ENCODE data around the gene SLC18A3. TPM values are rescaled to one million over a fixed set of nuclear protein-coding genes. Genes with fewer than 3 reads are reported as not detected.

The SLC18A3 gene
- total RNA-seq, 2 donors from 2014 or later = not detected

DNA sequence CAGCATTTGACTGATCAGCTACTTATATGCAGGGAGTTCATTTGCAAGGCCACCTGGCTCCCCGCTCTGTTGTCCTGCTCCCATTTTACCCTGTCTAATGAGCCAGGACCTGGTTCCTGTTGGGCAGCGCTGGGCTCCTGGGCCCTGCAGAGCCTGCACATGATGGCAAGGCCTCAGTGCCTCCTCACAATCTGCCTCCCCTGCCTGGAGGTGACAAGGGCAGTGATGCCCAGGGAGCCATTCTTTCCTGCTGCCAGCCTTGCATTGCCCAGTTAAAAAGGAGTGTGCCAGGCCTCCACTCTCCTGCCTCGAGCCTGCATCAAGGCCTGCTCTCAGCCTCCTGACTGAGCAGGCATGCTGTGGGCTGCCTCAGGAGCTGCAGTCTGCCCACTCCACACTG lies 32.2 kb downstream of the SLC18A3 start:
- WGBS = 86% methylated on average over 3 of the region's 3 CpGs
- intact Hi-C loops (cut with DNase I) = no loop called here
- no peak for DNase-seq (ENCODE audit: low spot score)

DNA sequence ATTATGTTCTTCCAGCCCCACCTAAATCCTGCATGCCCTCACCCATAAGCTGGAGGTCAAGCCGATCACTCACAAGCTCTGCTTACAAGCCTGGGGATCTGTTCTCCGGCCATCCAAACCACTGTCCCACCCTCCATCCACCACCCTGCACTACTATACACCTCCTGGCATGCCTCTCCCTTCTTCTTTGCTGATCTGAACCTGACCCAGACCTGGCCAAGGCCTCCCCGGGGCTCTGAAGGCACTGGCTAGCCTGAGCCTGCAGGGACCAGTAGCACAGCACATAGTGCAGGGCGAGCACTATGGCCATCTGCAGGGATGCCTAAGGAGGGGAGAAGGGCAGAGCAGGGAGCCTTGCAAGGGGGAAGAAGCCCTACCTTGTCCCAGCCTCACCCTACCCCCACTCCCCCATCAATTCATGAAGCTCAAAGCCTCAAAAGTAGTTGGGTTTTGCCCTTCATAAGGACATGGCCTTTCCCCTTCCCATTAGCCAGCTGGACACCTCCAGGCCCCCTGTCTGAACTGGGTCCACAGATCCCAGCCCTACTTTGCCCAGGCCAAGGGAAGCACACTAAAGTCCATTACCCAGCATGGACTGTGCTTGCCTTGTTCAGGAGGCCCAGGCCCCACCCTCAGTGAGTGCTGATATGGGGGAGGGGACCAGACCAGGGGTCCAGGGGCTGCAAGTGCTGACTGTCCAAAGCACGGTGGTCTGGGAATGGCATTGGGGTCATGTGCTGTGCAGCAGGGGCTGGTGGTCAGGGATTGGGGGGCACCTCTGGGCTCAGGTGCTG lies 33.3 kb downstream of the SLC18A3 start:
- Histone ChIP-seq H3K36me3 (no peaks in the 10 kb centered on the region), H3K9me3 (no peaks in the 10 kb centered on the region), H3K27ac (no peak overlapping the region), H3K4me1 (replicated peaks) (no peaks in the 10 kb centered on the region), H3K27me3 (replicated peaks; ENCODE audit: insufficient read depth) (no peaks in the 10 kb centered on the region), H3K4me3 (no peak overlapping the region)
- no peak for DNase-seq (ENCODE audit: low spot score)
- intact Hi-C loops (cut with DNase I) = no loop called here
- 88% methylated on average over 5 of the region's 5 CpGs for WGBS
- TF ChIP-seq POLR2AphosphoS5 (IDR thresholded peaks at IDR 0.05) = no peak
- TF ChIP-seq, protein P1, sequence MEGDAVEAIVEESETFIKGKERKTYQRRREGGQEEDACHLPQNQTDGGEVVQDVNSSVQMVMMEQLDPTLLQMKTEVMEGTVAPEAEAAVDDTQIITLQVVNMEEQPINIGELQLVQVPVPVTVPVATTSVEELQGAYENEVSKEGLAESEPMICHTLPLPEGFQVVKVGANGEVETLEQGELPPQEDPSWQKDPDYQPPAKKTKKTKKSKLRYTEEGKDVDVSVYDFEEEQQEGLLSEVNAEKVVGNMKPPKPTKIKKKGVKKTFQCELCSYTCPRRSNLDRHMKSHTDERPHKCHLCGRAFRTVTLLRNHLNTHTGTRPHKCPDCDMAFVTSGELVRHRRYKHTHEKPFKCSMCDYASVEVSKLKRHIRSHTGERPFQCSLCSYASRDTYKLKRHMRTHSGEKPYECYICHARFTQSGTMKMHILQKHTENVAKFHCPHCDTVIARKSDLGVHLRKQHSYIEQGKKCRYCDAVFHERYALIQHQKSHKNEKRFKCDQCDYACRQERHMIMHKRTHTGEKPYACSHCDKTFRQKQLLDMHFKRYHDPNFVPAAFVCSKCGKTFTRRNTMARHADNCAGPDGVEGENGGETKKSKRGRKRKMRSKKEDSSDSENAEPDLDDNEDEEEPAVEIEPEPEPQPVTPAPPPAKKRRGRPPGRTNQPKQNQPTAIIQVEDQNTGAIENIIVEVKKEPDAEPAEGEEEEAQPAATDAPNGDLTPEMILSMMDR (IDR thresholded peaks at IDR 0.05) = no peak
- TF ChIP-seq POLR2A (IDR thresholded peaks at IDR 0.05) = no peak

More for the DNA sequence above, 32.2 kb downstream of the SLC18A3 start:
- no peaks in the 10 kb centered on the region for H3K4me1 ChIP-seq (replicated peaks)
- no peak overlapping the region for H3K27ac ChIP-seq
- no peak overlapping the region for H3K4me3 ChIP-seq
- no peaks in the 10 kb centered on the region for H3K36me3 ChIP-seq
- peaks cover 3% of the 10 kb centered on the region for H3K27me3 ChIP-seq (replicated peaks; ENCODE audit: insufficient read depth)
- no peak for TF ChIP-seq POLR2A (IDR thresholded peaks at IDR 0.05)
- TF ChIP-seq, protein P1 (IDR thresholded peaks at IDR 0.05) = no peak
- TF ChIP-seq POLR2AphosphoS5 (IDR thresholded peaks at IDR 0.05) = no peak
- no peaks in the 10 kb centered on the region for H3K9me3 ChIP-seq

DNA sequence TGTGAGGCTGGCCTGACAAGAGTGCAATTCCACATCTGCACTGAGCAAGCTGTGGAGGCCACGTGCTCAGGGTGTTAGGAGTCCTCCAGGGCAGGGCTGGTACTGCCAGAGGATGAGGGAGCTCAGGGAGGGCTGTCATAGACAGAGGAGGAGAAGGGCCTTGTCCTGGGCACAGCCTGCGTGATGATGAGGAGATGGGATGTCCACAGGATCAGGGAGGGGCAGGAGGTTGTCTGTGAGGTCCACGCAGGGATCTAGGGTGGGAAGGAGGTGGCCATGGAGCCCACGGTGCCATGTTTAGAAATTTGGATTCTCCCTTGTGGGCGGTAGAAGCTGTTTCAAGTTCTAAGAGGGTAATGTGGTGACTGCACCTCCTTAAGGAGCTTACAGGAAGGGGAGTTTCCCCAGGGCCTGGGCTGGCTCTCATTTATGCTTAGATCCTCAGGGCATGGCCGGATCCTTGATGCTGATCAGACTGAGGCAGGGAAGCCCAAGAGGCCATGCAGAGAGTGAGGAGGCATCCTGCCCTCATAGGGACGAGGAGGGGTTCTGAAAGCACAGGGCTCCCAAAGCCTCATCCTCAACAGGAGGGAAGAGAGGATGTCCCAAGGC lies 34.0 kb downstream of the SLC18A3 start:
- Histone ChIP-seq H3K4me1 (replicated peaks) (no peaks in the 10 kb centered on the region), H3K27me3 (replicated peaks; ENCODE audit: insufficient read depth) (no peaks in the 10 kb centered on the region), H3K4me3 (no peak overlapping the region), H3K9me3 (no peaks in the 10 kb centered on the region), H3K27ac (no peak overlapping the region), H3K36me3 (no peaks in the 10 kb centered on the region)
- DNase-seq (ENCODE audit: low spot score) = no peak
- intact Hi-C loops (cut with DNase I) = no loop called here
- TF ChIP-seq POLR2AphosphoS5 (IDR thresholded peaks at IDR 0.05) = no peak
- TF ChIP-seq, protein P1 (IDR thresholded peaks at IDR 0.05) = no peak
- TF ChIP-seq POLR2A (IDR thresholded peaks at IDR 0.05) = no peak
- WGBS = 80% methylated on average over 7 of the region's 7 CpGs

DNA sequence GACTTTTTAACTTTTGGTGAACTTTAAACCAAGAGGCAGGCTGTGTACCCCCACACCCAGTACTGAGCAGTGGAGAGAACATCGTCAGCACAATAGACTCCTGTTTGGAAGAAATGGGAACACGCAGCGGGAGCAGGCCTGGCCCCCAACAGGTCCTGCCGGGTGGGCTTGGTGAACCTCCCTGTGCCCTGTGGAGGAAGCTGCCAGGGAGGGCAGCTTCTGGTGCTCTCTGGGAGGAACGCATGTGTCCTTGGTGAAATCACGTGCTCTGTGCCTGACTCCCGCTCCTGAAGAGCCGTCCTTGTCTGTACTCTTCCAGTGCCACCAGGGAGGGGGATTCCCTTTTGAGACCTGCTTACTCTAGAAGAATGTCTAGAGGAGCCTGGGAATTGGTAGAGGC lies 35.3 kb downstream of the SLC18A3 start:
- intact Hi-C loops (cut with DNase I) = no loop called here
- H3K27ac ChIP-seq = no peak overlapping the region
- H3K27me3 ChIP-seq (replicated peaks; ENCODE audit: insufficient read depth) = no peaks in the 10 kb centered on the region
- 88% methylated on average over 8 of the region's 8 CpGs for WGBS
- H3K4me3 ChIP-seq = no peak overlapping the region
- no peaks in the 10 kb centered on the region for H3K4me1 ChIP-seq (replicated peaks)
- no peaks in the 10 kb centered on the region for H3K36me3 ChIP-seq
- H3K9me3 ChIP-seq = no peaks in the 10 kb centered on the region
- DNase-seq (ENCODE audit: low spot score) = no peak
- TF ChIP-seq POLR2AphosphoS5 (IDR thresholded peaks at IDR 0.05) (no peak), POLR2A (IDR thresholded peaks at IDR 0.05) (no peak)
- TF ChIP-seq, protein P1 (IDR thresholded peaks at IDR 0.05) = no peak
